Neural progenitor cell (in vitro differentiated cells): ENCODE results near the gene APOBEC3A. TPM values are rescaled to one million over a fixed set of nuclear protein-coding genes. Genes with fewer than 3 reads are reported as not detected.

Source experiments
- DNase-seq: peaks from one replicate; pipeline ENCODE4 v3.0.0-alpha.2; 2016; ENCODE audit warnings: low spot score
- H2AFZ ChIP-seq: fragments of 200-600 bp; sonication (generic); replicated peaks from 2 replicates; pipeline ENCODE4 v1.6.1; 2016; ENCODE audit warnings: antibody characterized with exemption
- H3F3A ChIP-seq: fragments of 200-600 bp; sonication (generic); 2 replicates; pipeline ENCODE4 v1.6.1; 2016; ENCODE audit warnings: antibody characterized with exemption, low read depth
- H3K27ac ChIP-seq: fragments of 200-600 bp; sonication (generic); 2 replicates; pipeline ENCODE4 v1.5.1; 2016; ENCODE audit warnings: mild to moderate bottlenecking
- H3K27me3 ChIP-seq: fragments of 200-600 bp; sonication (generic); 2 replicates; pipeline ENCODE4 v1.6.1; 2016; ENCODE audit warnings: mild to moderate bottlenecking, moderate library complexity
- H3K36me3 ChIP-seq: fragments of 200-600 bp; sonication (generic); 2 replicates; pipeline ENCODE4 v1.5.1; 2016
- H3K4me1 ChIP-seq: fragments of 200-600 bp; sonication (generic); 2 replicates; pipeline ENCODE4 v1.6.1; 2016; ENCODE audit warnings: mixed run types
- H3K4me2 ChIP-seq: fragments of 200-600 bp; sonication (generic); 2 replicates; pipeline ENCODE4 v1.6.1; 2016
- H3K4me3 ChIP-seq: fragments of 200-600 bp; sonication (generic); 2 replicates; pipeline ENCODE4 v1.5.1; 2016
- H3K79me2 ChIP-seq: fragments of 200-600 bp; sonication (generic); 2 replicates; pipeline ENCODE4 v1.6.1; 2016; ENCODE audit warnings: low read depth
- H3K9ac ChIP-seq: fragments of 200-600 bp; sonication (generic); 2 replicates; pipeline ENCODE4 v1.6.1; 2016
- H3K9me3 ChIP-seq: fragments of 200-600 bp; sonication (generic); 2 replicates; pipeline ENCODE4 v1.5.1; 2016; ENCODE audit warnings: low read depth
- H4K20me1 ChIP-seq: fragments of 200-600 bp; sonication (generic); 2 replicates; pipeline ENCODE4 v1.6.1; 2016; ENCODE audit warnings: low read depth
- H3K27ac Mint-ChIP-seq: 3 replicates; pipeline ENCODE4 v1.8.0; 2021; ENCODE audit warnings: mixed read lengths
- H3K27me3 Mint-ChIP-seq: 2 replicates; pipeline ENCODE4 v1.8.0; 2022; ENCODE audit warnings: low read depth, mild to moderate bottlenecking, inconsistent platforms, moderate library complexity, mixed read lengths; ENCODE audit not compliant: insufficient read depth
- H3K36me3 Mint-ChIP-seq: 3 replicates; pipeline ENCODE4 v1.8.0; 2021; ENCODE audit warnings: mixed read lengths
- H3K4me1 Mint-ChIP-seq: 3 replicates; pipeline ENCODE4 v1.8.0; 2021; ENCODE audit warnings: mixed read lengths
- H3K4me3 Mint-ChIP-seq: 3 replicates; pipeline ENCODE4 v1.8.0; 2021; ENCODE audit warnings: mild to moderate bottlenecking, moderate library complexity, mixed read lengths
- H3K9me3 Mint-ChIP-seq: 3 replicates; pipeline ENCODE4 v1.8.0; 2020; ENCODE audit warnings: mixed read lengths
- CTCF ChIP-seq: fragments of 200-600 bp; sonication (generic); IDR thresholded peaks from 2 replicates; pipeline ENCODE4 v1.5.1; 2017; ENCODE audit warnings: antibody characterized with exemption, mild to moderate bottlenecking
- EZH2 ChIP-seq: fragments of 200-600 bp; sonication (generic); IDR thresholded peaks from 2 replicates; pipeline ENCODE4 v1.6.1; 2017; ENCODE audit warnings: antibody characterized with exemption, mild to moderate bottlenecking, moderate library complexity
- EZH2phosphoT487 ChIP-seq: fragments of 200-600 bp; sonication (generic); IDR thresholded peaks from 2 replicates; pipeline ENCODE4 v1.6.1; 2017; ENCODE audit warnings: antibody characterized with exemption
- total RNA-seq: library from RNA; depleted of rRNA; stranded (reverse); fragments of >200 nt; gene quantifications from 2 replicates; pipeline ENCODE4 v1.2.3, GENCODE V29; 2015; ENCODE audit warnings: low replicate concordance

APOBEC3A gene
- total RNA-seq, 1 donor from 2014 or later: not detected

DNA sequence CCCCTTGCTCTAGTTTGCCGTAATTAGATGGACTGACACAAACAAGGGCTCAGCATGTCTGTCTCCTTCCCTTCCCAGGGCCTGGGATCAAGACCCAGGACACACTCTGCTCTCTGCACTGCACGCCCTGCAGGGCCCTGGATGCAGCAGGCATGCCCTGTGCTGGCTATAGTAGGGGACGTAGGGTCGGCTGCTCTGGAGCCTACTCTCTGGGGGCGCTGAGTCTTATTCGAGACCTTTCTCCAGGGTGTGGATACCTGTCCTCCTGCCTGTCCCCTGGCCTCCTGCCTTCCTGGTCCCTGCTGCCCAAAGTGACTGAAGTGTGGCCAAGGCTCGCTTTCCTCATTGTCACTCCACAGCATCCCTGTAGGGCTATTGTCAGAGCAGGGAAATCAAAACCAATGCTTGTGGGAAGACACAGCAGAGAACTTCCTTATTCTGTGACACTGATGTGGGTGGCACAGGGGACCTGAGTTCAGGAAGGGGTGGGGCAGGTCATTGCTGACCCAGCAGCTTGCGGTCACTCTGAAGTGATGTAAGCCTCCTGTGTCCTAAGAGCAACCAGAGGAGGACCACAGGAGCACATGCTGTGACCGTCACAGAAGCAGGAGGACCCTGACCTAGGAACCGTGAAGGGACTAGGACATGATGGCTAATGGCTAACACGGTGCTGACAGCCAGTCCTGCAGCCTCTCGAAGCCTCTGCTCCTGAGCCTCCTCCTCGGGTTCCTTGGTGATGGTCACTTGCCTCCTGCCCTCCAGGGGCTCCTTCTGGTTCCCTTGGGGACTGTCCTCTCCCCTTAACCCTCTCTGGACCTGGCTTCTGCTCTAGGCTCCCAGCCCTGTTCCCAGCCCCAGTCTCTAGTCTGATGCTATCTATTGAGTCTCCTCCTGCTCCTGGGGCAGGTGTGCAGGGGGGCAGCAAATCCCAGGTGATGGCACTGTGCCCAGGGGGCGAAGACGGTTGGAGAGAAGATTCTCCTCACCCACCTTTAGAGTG is 10.3 kb downstream of the APOBEC3A start:
- Mint-ChIP-seq H3K4me1 (peaks cover 13% of the 10 kb centered on the region), H3K27me3 (peaks cover 15% of the 10 kb centered on the region), H3K27ac (no peak overlapping the region), H3K9me3 (no peaks in the 10 kb centered on the region), H3K4me3 (no peak overlapping the region), H3K36me3 (no peaks in the 10 kb centered on the region)
- Histone ChIP-seq H3F3A (no peaks in the 10 kb centered on the region), H4K20me1 (no peaks in the 10 kb centered on the region), H3K9me3 (no peaks in the 10 kb centered on the region), H3K4me1 (no peaks in the 10 kb centered on the region), H3K79me2 (no peaks in the 10 kb centered on the region), H2AFZ (no peak overlapping the region), H3K27me3 (no peaks in the 10 kb centered on the region), H3K4me3 (no peak overlapping the region), H3K36me3 (no peaks in the 10 kb centered on the region), H3K9ac (no peak overlapping the region), H3K4me2 (no peak overlapping the region), H3K27ac (no peak overlapping the region)
- no peak for DNase-seq
- TF ChIP-seq EZH2 (no peak), CTCF (no peak), EZH2phosphoT487 (no peak)

DNA sequence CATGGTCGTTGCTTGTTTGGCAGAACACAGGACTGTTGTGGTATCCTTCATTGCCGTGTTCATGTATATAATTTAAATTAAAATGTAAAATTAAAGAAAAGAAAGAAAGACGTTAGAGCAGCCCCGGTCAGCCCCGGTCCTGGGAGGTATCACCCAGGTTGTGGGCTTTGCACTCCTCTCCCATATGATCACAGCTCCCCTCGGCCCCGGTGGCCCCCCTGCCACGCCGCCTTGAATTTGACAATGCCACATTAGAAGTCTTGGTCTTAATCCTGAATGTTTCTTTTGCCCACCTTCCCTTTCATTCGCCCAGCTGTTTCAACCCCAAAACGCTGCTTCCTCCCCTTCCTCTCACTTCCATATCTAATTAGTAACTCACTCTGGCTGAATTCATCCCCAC is 11.4 kb downstream of the APOBEC3A start:
- Histone ChIP-seq H3F3A (no peaks in the 10 kb centered on the region), H3K4me2 (no peak overlapping the region), H3K9me3 (no peaks in the 10 kb centered on the region), H3K9ac (no peak overlapping the region), H4K20me1 (no peaks in the 10 kb centered on the region), H3K27me3 (no peaks in the 10 kb centered on the region), H2AFZ (no peak overlapping the region), H3K4me1 (no peaks in the 10 kb centered on the region), H3K79me2 (no peaks in the 10 kb centered on the region), H3K4me3 (no peak overlapping the region), H3K27ac (no peak overlapping the region), H3K36me3 (no peaks in the 10 kb centered on the region)
- Mint-ChIP-seq H3K27ac (no peak overlapping the region), H3K27me3 (peaks cover 19% of the 10 kb centered on the region), H3K4me3 (no peak overlapping the region), H3K4me1 (peaks cover 7% of the 10 kb centered on the region), H3K9me3 (no peaks in the 10 kb centered on the region), H3K36me3 (no peaks in the 10 kb centered on the region)
- TF ChIP-seq EZH2phosphoT487 (no peak), EZH2 (no peak), CTCF (no peak)
- DNase-seq: no peak

DNA sequence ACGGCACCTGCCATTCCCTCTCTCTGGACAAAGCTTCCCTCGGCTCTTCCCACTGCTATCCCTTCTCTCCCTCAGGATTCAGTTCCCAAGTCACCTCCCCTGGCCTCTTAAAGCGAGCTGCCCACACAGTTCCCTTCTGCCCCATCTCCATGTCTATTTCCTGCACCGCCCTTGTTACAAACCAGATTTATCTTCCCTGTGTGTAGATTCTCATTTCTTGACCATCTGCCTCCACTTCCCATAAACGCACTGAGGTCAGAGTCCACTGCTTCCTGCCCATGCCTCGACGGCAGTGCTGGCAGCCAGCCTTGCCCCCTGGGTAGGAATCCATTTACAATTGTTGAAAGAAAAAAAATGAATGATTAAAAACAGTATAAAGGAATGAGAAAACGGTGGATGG is 13.1 kb downstream of the APOBEC3A start:
- no peak overlapping the region for H3K4me3 Mint-ChIP-seq
- H3K4me1 ChIP-seq: no peaks in the 10 kb centered on the region
- no peaks in the 10 kb centered on the region for H3F3A ChIP-seq
- no peak for DNase-seq
- no peak overlapping the region for H2AFZ ChIP-seq
- H4K20me1 ChIP-seq: no peaks in the 10 kb centered on the region
- peaks cover 17% of the 10 kb centered on the region for H3K27me3 Mint-ChIP-seq
- no peaks in the 10 kb centered on the region for H3K79me2 ChIP-seq
- H3K27me3 ChIP-seq: no peaks in the 10 kb centered on the region
- peaks cover 2% of the 10 kb centered on the region for H3K9me3 Mint-ChIP-seq
- H3K9me3 ChIP-seq: no peaks in the 10 kb centered on the region
- no peak overlapping the region for H3K27ac ChIP-seq
- H3K4me1 Mint-ChIP-seq: peaks cover under 1% of the 10 kb centered on the region
- no peak overlapping the region for H3K4me2 ChIP-seq
- no peaks in the 10 kb centered on the region for H3K36me3 ChIP-seq
- no peak for TF ChIP-seq EZH2phosphoT487
- no peak for TF ChIP-seq EZH2
- no peak for TF ChIP-seq CTCF
- H3K4me3 ChIP-seq: no peak overlapping the region
- H3K9ac ChIP-seq: no peak overlapping the region
- no peaks in the 10 kb centered on the region for H3K36me3 Mint-ChIP-seq
- peak overlapping the region; percentile 19 for H3K27ac Mint-ChIP-seq
